GM12872 (cell line): ENCODE results near the gene G3BP1.

Experiments
- CTCF ChIP-seq: IDR thresholded peaks from 3 replicates; pipeline ENCODE4 v1.5.1; 2011; ENCODE audit warnings: low read depth, mild to moderate bottlenecking, low read length, moderate library complexity; ENCODE audit not compliant: insufficient read depth

G3BP1 gene

GRCh38 chr5:151784141-151784540 lies 12.4 kb downstream of the G3BP1 start:
- TF ChIP-seq CTCF: no peak

GRCh38 chr5:151786468-151786867 lies 14.7 kb downstream of the G3BP1 start:
- no peak for TF ChIP-seq CTCF

- no peak for TF ChIP-seq CTCF
These were observed 16.1 kb downstream of the G3BP1 start for GRCh38 chr5:151787817-151788216.

- TF ChIP-seq CTCF: no peak
These were observed 21.6 kb downstream of the G3BP1 start for GRCh38 chr5:151793358-151793757.

GRCh38 chr5:151795426-151795825 lies 23.7 kb downstream of the G3BP1 start:
- no peak for TF ChIP-seq CTCF

GRCh38 chr5:151798674-151799073 lies 26.9 kb downstream of the G3BP1 start:
- TF ChIP-seq CTCF: no peak

GRCh38 chr5:151799407-151799806 lies 27.7 kb downstream of the G3BP1 start:
- TF ChIP-seq CTCF: no peak

GRCh38 chr5:151800532-151800931 lies 28.8 kb downstream of the G3BP1 start:
- TF ChIP-seq CTCF: no peak
